Loucy (cell line): ENCODE results near the gene LMO7.

Experiments
- H2AFZ ChIP-seq: fragments of 200-600 bp; sonication (generic); 2 replicates; pipeline ENCODE4 v1.6.0; 2016; ENCODE audit warnings: antibody characterized with exemption, mild to moderate bottlenecking, low read length, moderate library complexity
- H3F3A ChIP-seq: fragments of 200-600 bp; 2 replicates; pipeline ENCODE4 v1.6.0; 2016; ENCODE audit warnings: antibody characterized with exemption, low read depth, mild to moderate bottlenecking
- H3K27me3 ChIP-seq: fragments of 200-600 bp; sonication (generic); 2 replicates; pipeline ENCODE4 v1.6.1; 2014; ENCODE audit warnings: low read length, mild to moderate bottlenecking; ENCODE audit not compliant: insufficient read depth, poor library complexity, severe bottlenecking
- H3K36me3 ChIP-seq: fragments of 200-600 bp; sonication (generic); 2 replicates; pipeline ENCODE4 v1.6.1; 2016; ENCODE audit warnings: low read length; ENCODE audit not compliant: insufficient read depth
- H3K4me1 ChIP-seq: fragments of 200-600 bp; sonication (generic); 2 replicates; pipeline ENCODE4 v1.5.1; 2014; ENCODE audit warnings: low read length, mild to moderate bottlenecking; ENCODE audit not compliant: insufficient read depth, poor library complexity, severe bottlenecking
- H3K4me2 ChIP-seq: fragments of 200-600 bp; sonication (generic); 2 replicates; pipeline ENCODE4 v1.6.0; 2014; ENCODE audit warnings: antibody characterized with exemption, low read length, low read depth, mild to moderate bottlenecking; ENCODE audit not compliant: poor library complexity, severe bottlenecking
- H3K4me3 ChIP-seq: fragments of 200-600 bp; sonication (generic); 2 replicates; pipeline ENCODE4 v1.5.1; 2014; ENCODE audit warnings: low read length, mild to moderate bottlenecking, mixed read lengths; ENCODE audit not compliant: poor library complexity, severe bottlenecking
- H3K79me2 ChIP-seq: fragments of 200-600 bp; sonication (generic); 2 replicates; pipeline ENCODE4 v1.6.1; 2014; ENCODE audit warnings: low read length; ENCODE audit not compliant: insufficient read depth
- H3K9ac ChIP-seq: fragments of 200-600 bp; sonication (generic); 2 replicates; pipeline ENCODE4 v1.6.0; 2014; ENCODE audit warnings: mild to moderate bottlenecking, low read depth, low read length, moderate library complexity; ENCODE audit not compliant: poor library complexity, severe bottlenecking
- H3K9me2 ChIP-seq: fragments of 200-600 bp; sonication (generic); replicated peaks from 2 replicates; pipeline ENCODE4 v1.6.1; 2016; ENCODE audit warnings: low read depth, low read length, mixed read lengths
- H3K9me3 ChIP-seq: fragments of 200-600 bp; sonication (generic); 2 replicates; pipeline ENCODE4 v1.6.1; 2014; ENCODE audit warnings: mild to moderate bottlenecking, antibody characterized with exemption, low read length, low read depth; ENCODE audit not compliant: insufficient read depth
- H4K20me1 ChIP-seq: fragments of 200-600 bp; sonication (generic); 2 replicates; pipeline ENCODE4 v1.6.0; 2014; ENCODE audit warnings: antibody characterized with exemption, low read length, mild to moderate bottlenecking; ENCODE audit not compliant: insufficient read depth, poor library complexity, severe bottlenecking
- CTCF ChIP-seq: fragments of 200-600 bp; sonication (generic); conservative IDR thresholded peaks from 2 replicates; pipeline ENCODE4 v1.5.1; 2014; ENCODE audit warnings: mild to moderate bottlenecking, antibody characterized with exemption, low read length
- EZH2phosphoT487 ChIP-seq: fragments of 200-600 bp; IDR thresholded peaks from 2 replicates; pipeline ENCODE4 v1.6.1; 2018; ENCODE audit warnings: antibody characterized with exemption, mild to moderate bottlenecking, moderate library complexity, borderline replicate concordance

LMO7 gene

GRCh38 chr13:75803164-75803611 is 167.1 kb downstream of the LMO7 start:
- no peaks in the 10 kb centered on the region for H3F3A ChIP-seq
- no peaks in the 10 kb centered on the region for H3K9me3 ChIP-seq
- TF ChIP-seq CTCF (no peak), EZH2phosphoT487 (no peak)
- no peaks in the 10 kb centered on the region for H3K27me3 ChIP-seq
- no peaks in the 10 kb centered on the region for H4K20me1 ChIP-seq
- H2AFZ ChIP-seq, result peak overlapping the region; percentile 63
- no peaks in the 10 kb centered on the region for H3K9me2 ChIP-seq
- no peak overlapping the region for H3K9ac ChIP-seq
- peak overlapping the region; percentile 39 for H3K4me2 ChIP-seq
- H3K36me3 ChIP-seq, result no peaks in the 10 kb centered on the region
- peaks cover 13% of the 10 kb centered on the region for H3K4me1 ChIP-seq
- H3K4me3 ChIP-seq, result no peak overlapping the region
- no peaks in the 10 kb centered on the region for H3K79me2 ChIP-seq

- Histone ChIP-seq H3K9me3 (no peaks in the 10 kb centered on the region), H3K4me1 (peaks cover 13% of the 10 kb centered on the region), H4K20me1 (no peaks in the 10 kb centered on the region), H3K27me3 (no peaks in the 10 kb centered on the region), H3K9me2 (no peaks in the 10 kb centered on the region), H3K4me3 (no peak overlapping the region), H3K36me3 (no peaks in the 10 kb centered on the region), H3K4me2 (no peak overlapping the region), H2AFZ (no peak overlapping the region), H3K79me2 (no peaks in the 10 kb centered on the region), H3K9ac (no peak overlapping the region), H3F3A (no peaks in the 10 kb centered on the region)
- TF ChIP-seq CTCF, result no peak
- TF ChIP-seq EZH2phosphoT487, result no peak
Observed at GRCh38 chr13:75804054-75804453, 167.9 kb downstream of the LMO7 start.

GRCh38 chr13:75804605-75805004 is 168.5 kb downstream of the LMO7 start:
- no peak overlapping the region for H3K4me3 ChIP-seq
- no peaks in the 10 kb centered on the region for H3K9me2 ChIP-seq
- no peaks in the 10 kb centered on the region for H3K27me3 ChIP-seq
- no peaks in the 10 kb centered on the region for H4K20me1 ChIP-seq
- peaks cover 13% of the 10 kb centered on the region for H3K4me1 ChIP-seq
- TF ChIP-seq EZH2phosphoT487 (no peak), CTCF (no peak)
- no peak overlapping the region for H2AFZ ChIP-seq
- H3F3A ChIP-seq, result no peaks in the 10 kb centered on the region
- H3K9me3 ChIP-seq, result no peaks in the 10 kb centered on the region
- H3K4me2 ChIP-seq, result no peak overlapping the region
- no peak overlapping the region for H3K9ac ChIP-seq
- no peaks in the 10 kb centered on the region for H3K79me2 ChIP-seq
- no peaks in the 10 kb centered on the region for H3K36me3 ChIP-seq
